NCI-H82 (cell line): ENCODE data around the gene UPF1.
"Not testable (repeated sequence)": the region's sequence is repeated elsewhere in the genome, so short reads cannot be mapped to it uniquely, and the experiment has no call there.

Experiments used
- DNase-seq: peaks from one replicate; lab custom pipeline; 2025; lab: John Stamatoyannopoulos, UW

Gene UPF1

DNA sequence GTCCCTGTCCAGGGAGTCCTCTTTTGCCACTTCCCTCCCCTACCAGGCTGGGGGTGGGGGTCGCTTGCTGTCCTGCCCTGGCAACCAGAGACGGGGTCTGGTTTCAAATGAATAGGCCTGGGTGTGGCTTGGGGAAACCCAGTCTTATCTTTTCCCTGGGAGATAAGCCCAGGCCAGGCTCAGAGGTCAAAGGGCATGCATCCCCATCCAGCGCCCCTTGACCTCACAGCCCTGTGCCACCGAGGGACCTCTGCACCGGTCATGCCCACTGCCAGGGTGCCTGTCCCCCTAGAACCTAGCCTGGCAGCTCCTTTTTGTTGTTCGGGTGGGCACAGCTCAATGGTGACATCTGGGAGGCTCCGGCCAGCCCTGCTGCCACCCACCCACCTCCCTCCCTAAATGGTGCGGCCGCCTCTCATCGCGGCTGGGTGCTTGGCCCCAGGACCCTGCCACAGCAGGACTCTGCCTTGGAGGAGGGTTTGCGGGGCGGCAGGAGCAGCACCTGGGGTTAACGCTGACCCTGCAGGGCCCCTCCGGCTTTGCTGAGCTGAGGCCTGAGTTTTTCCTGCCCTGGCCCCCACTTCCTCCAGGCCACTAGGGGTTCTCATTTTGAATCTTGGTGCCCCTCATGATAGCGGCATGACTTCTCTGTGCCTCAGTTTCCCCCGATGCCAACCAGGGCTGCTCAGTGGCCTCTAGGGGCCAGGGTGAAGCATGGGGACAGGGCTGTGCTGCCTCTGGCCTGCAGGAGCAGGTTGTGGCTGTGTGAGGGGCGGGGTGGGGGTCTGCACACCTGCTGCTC, 67.0 kb downstream of the UPF1 start:
- no peak for DNase-seq

- peak; percentile 54 for DNase-seq
Observed at GRCh38 chr19:18899624-18900560, 68.1 kb downstream of the UPF1 start.

DNA sequence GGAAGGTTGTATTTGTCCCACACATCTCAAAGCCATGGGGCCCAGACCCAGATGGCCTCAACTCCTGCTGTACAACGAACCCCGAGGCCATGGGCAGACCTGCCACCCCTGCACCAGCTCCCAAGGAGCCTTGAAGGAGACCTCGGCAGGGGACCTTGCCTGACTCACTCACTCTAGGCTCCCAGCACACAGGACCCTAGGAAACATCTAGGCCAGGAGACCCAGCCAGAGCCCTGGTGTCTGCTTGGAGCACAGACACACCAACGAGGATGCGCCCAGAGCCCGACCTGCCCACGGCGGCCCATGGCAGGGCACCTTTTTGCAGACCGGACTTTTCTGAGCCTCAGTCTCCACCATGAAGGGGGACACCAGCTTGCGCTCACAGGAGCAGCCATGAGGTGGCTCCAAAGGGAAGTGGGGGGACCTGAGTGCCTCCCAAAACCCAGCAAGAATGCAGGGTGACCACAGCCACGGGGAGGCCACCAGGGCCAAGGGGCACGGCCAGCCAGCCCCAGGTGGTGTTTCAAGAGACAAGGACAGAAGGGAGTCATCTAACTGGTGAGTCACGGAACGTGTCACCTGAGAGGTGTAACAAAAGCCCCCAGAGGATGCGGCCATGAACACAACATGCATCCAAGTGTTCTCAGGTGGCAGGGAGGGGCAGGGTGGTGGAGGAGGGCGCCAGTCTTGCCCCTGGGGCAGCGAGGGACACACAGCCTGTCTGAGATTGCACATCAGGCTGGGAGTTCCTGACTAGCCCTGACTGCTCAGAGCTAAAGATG, 69.1 kb downstream of the UPF1 start:
- DNase-seq = no peak

GRCh38 chr19:18901491-18901890, 69.7 kb downstream of the UPF1 start:
- DNase-seq = no peak

DNA sequence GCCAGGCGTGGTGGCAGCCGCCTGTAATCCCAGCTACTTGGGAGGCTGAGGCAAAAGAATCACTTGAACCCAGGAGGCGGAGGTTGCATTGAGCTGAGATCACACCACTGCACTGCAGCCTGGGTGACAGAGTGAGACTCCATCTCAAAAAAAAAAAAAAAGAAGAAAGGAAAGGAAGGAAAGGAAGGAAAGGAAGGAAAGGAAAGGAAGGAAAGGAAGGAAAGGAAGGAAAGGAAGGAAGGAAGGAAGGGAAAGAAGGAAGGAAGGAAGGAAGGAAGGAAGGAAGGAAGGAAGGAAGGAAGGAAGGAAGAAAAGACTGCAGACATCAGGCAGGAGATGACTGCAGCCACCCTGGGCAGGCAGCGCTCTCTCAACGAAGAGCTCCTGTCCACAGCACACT, 70.8 kb downstream of the UPF1 start:
- not testable (repeated sequence) for DNase-seq

DNA sequence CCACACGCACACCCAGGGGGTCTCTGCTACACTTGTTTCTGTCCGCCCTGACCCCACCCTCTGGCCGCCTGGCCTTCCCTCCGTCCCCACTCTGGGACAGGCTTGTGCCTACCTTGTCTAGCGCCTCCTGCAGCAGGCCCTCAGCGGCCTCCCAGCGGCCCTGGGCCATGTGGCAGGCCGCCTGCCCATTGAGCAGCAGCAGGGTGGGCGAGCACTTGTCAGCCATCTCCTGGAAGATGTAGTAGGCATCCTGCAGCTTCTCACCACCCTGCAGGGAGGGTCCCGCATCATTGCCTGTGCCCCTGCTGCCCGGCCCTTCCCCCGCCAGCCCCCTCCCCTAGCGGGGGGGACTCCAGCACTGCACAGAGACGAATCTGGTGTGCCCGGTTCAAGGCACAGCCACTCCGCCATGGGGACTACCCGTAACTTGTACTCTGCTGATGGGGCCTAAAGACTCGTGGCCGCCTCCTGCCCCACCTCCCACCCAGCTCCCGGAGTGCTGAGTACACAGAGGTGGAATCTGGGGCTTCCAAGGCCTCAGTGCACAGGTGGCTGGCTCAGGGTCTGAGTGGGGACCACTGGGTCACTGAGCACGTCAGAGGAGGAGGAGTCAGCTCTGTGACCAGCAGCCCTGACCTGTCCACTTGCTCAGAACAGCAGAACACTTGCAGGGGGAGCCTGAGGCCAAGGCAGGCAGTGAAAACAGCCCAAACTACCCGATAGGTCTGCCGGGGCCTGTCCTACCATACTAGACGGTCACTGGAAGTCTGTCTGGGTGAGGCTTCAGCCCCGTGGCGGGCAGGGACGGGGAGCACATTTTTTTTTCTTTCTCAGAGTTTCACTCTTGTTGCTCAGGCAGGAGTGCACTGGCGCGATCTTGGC, 71.6 kb downstream of the UPF1 start:
- DNase-seq = no peak

- no peak for DNase-seq
Observed at GRCh38 chr19:18904334-18905057, 72.7 kb downstream of the UPF1 start.

- DNase-seq = no peak
Observed at GRCh38 chr19:18905058-18905456, 73.3 kb downstream of the UPF1 start.

DNA sequence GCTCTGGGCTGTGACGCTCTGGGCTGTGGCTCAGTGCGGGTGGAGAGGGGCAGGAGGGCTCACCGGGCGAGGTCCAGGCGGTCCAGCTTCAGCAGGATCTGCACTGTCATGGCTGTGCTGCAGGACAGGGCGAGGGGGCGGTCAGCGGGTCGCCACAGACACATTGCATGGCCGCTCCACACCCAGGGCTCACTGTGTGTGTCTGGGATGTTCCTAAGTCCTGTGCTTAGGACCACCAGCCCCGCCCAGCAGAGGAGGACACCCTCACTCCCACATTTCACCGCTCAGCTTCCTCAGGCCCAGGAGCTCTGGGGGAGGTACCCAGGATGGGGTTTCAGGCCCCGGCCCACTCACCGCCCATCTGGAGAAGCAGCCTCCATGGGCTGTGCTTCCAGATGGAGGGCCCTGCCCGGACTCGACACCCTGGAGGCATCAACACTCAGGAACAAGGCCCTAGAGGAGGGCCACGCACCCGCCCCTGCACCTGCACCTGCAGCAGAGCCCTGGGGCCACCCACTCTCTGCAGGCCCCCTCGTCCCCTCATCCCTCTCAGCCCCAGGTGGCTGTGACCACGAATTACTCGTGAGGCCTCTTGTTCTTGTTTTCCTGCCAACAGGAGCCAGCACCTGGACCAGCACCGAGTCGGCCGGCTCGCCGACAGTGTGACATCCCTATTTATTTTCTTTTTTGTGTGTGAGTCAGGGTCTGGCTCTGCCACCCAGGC, 73.9 kb downstream of the UPF1 start:
- no peak for DNase-seq

GRCh38 chr19:18906605-18907519, 75.1 kb downstream of the UPF1 start:
- DNase-seq = no peak

- DNase-seq = no peak
Observed at GRCh38 chr19:18908917-18909619, 77.3 kb downstream of the UPF1 start.

DNA sequence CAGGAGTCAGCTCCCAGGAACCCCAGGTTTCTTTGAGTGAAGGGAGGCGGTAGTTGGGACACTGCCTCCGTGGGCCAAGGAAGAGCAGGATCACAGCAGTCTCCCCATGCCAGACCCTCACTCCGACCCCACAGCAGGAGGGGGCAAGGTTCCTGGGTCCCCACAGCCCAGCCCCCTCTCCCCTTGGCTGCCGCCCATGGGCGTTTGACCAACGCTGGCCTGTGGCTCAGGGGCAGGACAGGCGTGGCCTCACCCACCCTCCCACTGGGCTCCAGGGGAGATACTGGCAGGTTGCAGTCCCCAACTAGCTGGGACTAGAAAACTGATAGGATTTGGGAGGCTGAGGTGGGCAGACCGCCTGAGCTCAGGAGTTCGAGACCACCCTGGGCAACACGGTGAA, 78.3 kb downstream of the UPF1 start:
- DNase-seq = no peak

GRCh38 chr19:18910801-18911436, 79.2 kb downstream of the UPF1 start:
- DNase-seq = no peak

GRCh38 chr19:18912933-18913332, 81.2 kb downstream of the UPF1 start:
- no peak for DNase-seq

- no peak for DNase-seq
Observed at GRCh38 chr19:18913466-18913865, 81.7 kb downstream of the UPF1 start.

GRCh38 chr19:18915639-18916038, 83.9 kb downstream of the UPF1 start:
- DNase-seq = peak; percentile 69

DNA sequence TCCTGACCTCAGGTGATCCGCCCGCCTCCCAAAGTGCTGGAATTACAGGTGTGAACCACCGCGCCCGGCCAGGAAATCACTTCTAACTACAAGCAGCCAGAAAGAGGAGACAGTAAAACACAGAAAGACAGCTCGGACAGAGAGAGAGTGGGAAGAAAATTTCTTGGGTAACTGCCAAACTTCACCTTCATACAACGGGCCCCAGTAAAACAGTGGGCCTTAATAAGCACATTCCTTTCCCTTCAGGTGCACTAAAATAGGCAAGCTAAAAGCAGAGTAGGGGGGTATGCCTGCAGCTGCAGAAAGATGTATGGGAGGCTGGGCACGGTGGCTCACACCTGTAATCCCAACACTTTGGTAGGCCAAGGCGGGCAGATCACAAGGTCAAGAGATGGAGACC, 85.8 kb downstream of the UPF1 start:
- DNase-seq = not testable (repeated sequence)
